HG03565 (cell line): ENCODE measurements around the gene CTNNA3.

Experiments
- ATAC-seq: cut with Tn5 transposase; IDR thresholded peaks from one replicate; pipeline ENCODE4 v1.9.1; 2021; ENCODE audit warnings: mild to moderate bottlenecking, moderate library complexity; ENCODE audit not compliant: unreplicated experiment

The CTNNA3 gene

DNA sequence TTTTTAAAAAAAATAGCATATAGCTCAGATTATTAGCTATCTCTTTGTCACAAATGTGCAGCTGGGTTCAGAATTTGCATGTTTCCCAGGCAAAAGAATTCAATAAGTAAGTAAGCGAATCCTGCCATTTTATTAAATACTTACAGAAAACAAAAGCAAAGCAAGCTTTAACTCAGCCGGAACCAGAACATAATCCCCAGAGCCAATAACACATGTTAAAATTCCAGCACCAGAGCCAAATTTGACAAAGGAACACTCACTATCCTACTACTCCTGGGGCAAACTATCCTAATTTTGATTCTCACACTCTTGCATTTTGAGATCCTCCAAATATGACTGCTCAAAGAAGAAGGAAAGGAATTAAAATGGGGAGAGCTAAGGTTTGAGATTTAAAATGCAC lies 737.5 kb downstream of the CTNNA3 start:
- no peak for ATAC-seq

DNA sequence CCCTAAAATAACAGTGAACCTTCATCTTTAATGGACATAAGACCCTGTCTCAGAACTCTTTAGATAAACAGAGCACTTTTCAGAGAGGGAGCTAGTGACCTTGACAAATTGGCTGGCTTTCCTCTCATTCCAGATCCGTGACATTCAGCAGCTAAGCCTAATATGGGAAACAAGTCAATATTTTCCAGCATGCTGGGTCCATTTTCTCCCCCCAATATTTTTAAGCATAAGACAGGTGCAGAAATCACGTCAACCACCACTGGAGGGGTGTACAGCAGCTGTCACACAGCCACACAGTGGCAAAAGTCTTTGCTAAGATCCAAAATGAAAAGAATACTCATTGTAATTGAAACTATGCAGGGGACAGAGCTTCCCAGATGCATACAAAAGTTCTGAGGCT lies 744.1 kb downstream of the CTNNA3 start:
- ATAC-seq, result no peak

DNA sequence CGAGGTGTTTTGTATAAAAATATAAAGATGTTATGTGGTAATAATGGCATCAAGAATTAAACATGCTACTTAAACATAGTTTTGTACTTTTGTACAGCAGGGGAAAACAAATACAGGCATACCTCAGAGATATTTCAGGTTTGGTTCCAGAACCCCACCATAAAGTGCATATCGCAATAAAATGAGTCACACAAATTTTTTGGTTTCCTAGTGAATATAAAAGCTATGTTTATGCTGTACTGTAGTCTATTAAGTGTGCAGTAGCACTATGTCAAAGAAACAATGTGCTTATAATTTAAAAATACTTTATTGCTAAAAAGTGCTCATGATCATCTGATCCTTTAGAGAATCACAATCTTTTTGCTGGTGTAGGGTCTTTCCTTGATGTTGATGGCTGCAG lies 752.4 kb downstream of the CTNNA3 start:
- ATAC-seq, result no peak

DNA sequence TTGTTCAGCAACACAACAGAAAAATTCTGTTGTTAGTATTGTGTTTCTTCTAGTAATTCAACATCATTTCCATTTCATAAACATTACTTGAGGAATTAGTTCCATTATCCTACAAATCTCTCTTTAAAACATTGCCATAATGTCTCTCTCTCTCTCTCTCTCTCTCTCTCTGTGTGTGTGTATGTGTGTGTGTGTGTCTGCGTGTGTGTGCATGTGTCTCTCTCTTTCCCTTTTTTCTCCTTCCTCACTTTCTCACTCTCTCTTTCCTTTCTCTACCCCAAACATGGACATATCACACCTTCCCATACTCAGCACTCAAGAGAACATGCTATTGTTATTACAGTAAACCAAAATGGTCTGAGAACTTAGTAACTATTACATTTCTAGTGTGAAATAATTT lies 753.6 kb downstream of the CTNNA3 start:
- ATAC-seq, result no peak

DNA sequence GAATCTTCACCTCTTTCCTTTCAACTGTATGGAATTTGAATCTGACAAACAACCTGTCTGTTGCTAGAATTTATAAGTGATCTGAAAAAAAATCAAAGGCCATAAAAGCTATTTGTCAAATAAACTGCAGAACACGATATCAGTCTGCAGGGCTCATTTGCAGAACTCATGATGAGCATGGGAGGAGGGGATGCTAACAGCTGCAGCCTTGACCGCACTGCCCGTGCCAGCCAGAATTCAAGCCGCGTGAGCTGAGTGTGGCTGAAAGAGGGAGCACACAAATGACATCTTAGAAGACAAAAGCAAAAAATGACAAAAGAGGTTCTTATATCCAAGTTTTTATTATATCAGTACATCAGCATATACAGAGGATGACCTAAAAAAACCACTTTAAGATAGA lies 754.5 kb downstream of the CTNNA3 start:
- no peak for ATAC-seq

DNA sequence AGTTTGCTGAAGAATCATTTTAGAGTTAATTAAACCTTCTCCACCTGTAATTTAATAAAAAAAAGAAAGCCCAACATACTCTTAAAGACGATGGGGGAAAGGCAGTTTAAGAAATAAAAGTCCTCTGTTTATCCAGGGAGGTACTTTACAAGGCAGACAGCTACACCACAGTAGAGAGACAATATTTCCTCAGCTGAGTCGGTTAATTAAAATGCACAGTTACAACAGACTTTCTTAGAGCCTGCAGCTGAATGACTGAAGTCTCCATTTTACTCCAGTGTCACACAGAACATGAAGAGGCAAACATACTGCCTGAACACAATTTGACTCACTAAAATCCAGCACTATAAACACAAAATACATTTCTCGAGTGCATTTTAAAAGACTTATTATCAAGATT lies 755.0 kb downstream of the CTNNA3 start:
- ATAC-seq, result no peak

DNA sequence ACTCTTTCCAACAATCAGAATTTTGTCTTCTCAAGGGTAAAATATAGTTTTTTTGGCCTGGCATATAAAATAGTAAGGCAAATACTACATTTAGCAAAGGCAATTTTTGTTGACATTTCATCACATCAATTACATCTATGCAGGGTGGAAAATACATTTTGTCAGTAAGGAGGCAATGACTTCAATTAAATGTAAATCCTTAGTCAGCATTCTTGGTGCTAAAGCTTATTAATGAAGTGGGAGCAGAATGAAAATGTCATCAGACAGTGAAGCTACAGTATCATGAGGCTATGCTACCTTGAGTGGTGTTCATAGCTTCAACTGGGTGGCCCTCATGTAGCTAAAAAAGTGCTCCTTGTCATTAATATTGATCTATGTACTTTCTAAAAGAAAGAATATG lies 761.3 kb downstream of the CTNNA3 start:
- no peak for ATAC-seq

DNA sequence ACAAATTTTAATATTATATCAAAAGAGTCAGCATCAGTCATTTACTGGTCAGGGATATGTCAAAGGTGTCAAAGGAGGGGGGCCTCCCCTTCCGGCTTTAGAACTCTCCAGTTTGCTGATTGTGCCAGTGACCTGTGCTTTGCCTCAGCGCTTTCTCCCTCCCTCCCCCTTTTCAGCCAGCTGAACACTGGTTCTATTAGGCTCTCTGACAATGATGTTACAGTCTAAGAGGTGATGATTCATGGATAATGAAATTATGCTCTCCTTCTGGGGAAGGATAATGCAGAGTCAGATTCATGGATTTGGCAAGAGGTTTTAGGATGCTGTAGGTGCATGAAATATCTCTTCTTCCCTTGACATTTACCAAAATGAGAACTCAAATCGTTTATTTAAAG lies 764.0 kb downstream of the CTNNA3 start:
- no peak for ATAC-seq

DNA sequence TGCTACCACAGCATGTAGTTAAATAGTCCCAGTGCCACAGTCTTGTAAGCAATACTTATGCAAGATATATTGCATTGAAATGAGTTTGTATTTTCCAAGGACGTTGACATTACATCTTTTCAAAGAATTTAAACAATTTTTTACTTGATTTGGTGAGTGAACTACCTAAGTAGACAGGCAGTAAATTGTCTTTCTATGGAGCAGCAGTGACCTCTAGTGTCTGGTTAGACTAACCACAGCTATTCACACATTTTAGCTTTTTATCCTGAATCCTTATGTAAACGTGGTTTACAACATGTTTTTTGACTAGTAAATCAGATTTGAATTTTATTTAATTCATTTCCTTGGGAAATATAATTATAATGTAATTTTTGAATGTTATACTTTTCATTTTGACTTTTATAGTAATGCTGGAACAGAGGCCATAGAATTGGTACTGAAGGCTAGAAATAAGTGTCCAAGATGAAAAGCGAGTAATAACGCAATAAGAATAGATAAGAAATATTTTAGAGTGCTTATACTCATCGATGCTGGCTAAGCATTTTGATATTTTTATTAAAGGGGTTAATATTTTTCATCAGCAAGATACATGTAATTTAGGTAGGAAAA lies 764.6 kb downstream of the CTNNA3 start:
- peak; percentile 85 for ATAC-seq

DNA sequence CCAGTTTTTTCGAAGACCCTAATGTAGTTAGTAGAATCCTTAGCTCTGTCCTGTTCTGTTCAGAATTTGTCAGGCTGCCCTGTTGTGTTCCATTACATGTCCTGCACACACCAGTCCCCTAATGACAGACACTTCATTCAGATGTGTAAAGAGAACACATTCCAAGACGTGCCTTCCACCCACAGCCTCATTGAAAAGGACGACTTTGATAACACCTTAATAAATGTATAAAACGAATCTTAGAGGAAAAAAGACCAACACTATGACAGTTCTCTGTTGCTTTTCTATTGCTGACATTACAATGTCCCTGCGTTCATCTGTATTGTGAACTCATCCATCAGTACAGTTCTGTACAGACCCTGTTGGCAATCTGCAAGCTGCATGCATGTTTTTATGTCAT lies 766.6 kb downstream of the CTNNA3 start:
- no peak for ATAC-seq

DNA sequence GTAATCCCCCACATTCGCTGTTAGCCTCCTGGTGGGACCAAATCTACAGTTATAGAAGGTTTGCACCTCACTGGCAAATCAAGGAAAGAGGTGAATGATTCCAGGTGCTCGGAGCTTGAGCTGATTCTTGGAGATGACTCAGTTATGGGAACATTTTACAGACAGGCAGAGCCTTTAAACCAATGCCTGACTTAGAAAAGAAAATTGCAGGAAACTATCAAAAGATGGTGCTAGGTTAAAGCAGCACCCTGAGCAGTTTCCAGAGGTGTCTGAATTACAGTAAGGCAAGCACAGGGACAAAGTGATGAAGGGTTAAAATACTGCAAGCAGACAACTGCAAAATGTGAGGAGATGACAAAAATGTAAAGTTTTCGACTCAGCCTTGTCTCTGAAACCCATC lies 767.2 kb downstream of the CTNNA3 start:
- ATAC-seq, result no peak

DNA sequence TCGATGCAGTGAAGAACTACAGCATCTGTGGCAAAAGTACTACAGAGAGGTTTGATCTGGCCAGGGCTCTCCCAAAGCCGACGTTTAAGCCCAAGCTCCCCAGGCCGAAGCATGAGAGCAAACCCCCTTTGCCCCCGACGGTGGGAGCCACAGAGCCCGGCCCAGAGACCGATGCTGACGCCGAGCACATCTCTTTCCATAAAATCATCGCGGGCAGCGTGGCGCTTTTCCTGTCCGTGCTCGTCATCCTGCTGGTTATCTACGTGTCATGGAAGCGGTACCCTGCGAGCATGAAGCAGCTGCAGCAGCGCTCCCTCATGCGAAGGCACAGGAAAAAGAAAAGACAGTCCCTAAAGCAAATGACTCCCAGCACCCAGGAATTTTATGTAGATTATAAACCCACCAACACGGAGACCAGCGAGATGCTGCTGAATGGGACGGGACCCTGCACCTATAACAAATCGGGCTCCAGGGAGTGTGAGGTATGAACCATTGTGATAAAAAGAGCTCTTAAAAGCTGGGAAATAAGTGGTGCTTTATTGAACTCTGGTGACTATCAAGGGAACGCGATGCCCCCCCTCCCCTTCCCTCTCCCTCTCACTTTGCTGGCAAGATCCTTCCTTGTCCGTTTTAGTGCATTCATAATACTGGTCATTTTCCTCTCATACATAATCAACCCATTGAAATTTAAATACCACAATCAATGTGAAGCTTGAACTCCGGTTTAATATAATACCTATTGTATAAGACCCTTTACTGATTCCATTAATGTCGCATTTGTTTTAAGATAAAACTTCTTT lies 767.8 kb downstream of the CTNNA3 start:
- ATAC-seq, result no peak

DNA sequence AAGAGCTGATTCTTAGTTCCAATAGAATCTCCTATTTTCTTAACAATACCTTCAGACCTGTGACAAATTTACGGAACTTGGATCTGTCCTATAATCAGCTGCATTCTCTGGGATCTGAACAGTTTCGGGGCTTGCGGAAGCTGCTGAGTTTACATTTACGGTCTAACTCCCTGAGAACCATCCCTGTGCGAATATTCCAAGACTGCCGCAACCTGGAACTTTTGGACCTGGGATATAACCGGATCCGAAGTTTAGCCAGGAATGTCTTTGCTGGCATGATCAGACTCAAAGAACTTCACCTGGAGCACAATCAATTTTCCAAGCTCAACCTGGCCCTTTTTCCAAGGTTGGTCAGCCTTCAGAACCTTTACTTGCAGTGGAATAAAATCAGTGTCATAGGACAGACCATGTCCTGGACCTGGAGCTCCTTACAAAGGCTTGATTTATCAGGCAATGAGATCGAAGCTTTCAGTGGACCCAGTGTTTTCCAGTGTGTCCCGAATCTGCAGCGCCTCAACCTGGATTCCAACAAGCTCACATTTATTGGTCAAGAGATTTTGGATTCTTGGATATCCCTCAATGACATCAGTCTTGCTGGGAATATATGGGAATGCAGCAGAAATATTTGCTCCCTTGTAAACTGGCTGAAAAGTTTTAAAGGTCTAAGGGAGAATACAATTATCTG lies 768.6 kb downstream of the CTNNA3 start:
- no peak for ATAC-seq

DNA sequence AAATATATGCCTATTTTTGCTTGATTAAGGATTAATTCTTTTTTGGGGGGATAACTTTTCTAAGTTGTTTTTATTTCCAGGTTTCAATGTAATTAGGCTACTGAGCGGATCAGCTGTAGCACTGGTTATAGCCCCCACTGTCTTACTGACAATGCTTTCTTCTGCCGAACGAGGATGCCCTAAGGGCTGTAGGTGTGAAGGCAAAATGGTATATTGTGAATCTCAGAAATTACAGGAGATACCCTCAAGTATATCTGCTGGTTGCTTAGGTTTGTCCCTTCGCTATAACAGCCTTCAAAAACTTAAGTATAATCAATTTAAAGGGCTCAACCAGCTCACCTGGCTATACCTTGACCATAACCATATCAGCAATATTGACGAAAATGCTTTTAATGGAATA lies 769.2 kb downstream of the CTNNA3 start:
- no peak for ATAC-seq

DNA sequence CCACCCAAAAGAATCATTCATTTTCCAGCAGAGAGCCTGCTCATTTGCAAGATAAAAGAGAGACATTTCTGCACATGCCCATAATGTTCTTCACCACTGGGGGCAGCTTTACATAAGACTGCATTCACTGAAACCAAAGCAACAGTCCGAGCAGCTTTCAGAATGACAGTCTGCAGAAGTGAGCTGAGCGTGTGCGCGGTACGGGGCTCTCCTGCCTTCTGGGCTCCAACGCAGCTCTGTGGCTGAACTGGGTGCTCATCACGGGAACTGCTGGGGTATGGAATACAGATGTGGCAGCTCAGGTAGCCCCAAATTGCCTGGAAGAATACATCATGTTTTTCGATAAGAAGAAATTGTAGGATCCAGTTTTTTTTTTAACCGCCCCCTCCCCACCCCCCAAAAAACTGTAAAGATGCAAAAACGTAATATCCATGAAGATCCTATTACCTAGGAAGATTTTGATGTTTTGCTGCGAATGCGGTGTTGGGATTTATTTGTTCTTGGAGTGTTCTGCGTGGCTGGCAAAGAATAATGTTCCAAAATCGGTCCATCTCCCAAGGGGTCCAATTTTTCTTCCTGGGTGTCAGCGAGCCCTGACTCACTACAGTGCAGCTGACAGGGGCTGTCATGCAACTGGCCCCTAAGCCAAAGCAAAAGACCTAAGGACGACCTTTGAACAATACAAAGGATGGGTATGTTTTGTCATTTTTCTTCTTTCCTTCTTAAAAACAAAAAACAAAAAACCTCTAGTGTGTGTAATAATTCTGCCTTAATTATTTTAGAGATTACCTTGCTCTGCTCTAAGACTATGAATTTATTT lies 769.9 kb downstream of the CTNNA3 start, which contains the start of gene LRRTM3:
Gene LRRTM3, plus strand, starts transcription at position 141 of the 820 bp plus-strand sequence.
- peak; percentile 100 for ATAC-seq

DNA sequence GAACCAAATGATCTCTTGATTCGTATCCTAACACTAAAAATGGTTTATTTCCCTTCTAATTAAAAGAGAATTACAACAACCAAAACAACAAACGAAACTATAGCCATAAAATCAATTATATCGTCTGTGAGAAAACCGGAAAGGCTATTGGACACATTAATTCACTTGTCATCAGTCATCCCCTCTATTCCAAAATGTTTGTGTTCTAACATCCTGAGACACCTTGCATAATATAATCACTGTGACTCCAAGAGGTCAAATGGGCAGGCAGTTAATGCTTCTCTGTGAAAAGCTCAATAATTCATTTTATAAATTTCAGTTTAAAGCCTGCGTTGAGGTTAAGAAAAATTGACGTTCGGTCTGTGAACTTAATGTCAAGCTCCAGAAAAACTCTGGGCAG lies 770.6 kb downstream of the CTNNA3 start:
- ATAC-seq, result no peak

DNA sequence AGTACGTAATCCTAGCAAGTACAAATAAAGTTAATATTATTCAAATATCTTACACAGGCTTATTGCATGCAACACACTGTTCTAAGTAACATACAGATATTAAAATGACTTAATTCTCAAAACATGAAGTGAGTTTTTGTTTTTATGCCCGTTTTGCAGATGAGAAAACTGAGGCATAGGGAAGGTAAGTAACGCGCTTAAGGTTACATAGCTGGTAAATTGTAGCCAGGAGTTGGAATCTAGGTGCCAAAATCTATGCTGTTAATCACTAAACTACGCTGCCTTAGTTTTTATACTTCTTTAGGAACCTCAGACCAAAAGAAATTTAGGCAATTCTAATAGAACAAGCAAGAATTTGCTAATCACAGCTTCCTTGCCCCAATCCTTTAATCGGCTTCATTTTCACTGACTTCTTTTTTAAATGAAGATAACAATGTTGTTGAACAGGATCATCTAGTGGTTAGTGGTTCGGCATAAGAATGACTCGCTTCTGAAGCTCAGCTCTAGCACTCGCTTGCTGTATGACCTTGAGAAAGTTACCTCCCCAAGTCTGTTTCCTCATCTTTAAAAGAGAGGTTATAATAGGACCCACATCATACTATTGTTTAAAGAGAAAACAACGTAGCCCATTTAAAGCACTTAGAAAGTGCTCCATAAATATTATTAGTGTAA lies 771.2 kb downstream of the CTNNA3 start:
- no peak for ATAC-seq

DNA sequence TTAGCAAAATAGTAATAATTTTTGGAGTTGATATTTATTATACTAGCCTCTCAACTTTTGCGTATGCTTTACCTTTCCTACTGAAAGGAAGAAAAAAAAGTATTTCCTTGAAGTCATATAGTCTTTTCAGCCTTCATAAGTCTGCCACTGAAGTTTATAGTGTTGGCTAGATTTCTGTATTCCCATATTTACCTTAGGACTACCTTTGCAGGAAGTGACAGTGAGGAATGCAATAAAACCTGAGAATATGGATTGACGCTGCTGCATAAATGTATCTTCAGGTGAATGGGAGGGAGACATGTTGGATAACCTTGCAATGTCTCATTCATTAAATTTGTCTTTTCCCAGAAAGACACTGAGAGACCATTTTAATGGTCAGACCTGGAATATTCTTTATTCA lies 776.7 kb downstream of the CTNNA3 start:
- no peak for ATAC-seq

DNA sequence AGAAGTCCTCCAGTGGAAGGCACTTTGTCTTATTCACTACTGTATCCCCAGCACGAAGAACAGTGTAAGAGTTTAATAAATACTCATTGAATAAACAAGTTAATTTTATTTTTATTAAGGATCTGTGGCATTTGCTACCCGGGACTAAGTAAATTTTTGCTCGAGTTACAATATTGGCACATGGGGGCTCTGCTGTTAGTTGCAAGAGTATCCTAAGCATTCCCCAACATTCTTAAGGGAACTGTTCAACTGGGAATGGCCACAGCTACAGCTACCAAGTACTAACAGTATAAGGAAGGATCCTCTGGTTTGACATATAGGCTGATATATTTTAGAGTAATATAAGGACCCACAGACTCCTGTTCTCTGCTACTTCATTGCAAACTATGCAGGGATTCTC lies 778.9 kb downstream of the CTNNA3 start:
- ATAC-seq, result no peak

DNA sequence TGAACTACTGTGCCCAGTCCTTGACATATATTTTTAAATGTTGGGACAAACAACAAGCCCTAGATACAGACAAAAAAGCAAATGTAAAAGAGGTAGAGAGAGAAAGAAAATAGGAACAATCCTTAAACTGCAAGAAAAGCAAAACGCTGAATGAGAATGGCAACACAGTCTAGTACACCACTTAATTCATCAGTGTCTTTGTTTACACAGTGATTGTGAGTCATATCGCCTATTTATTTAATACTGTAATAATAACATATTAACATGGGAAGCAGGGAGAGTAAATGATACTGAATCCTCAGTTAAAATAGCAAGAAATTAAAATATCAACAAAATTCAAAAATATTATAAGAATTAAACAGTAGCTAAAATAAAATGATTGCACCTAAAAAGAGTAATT lies 780.0 kb downstream of the CTNNA3 start:
- no peak for ATAC-seq

DNA sequence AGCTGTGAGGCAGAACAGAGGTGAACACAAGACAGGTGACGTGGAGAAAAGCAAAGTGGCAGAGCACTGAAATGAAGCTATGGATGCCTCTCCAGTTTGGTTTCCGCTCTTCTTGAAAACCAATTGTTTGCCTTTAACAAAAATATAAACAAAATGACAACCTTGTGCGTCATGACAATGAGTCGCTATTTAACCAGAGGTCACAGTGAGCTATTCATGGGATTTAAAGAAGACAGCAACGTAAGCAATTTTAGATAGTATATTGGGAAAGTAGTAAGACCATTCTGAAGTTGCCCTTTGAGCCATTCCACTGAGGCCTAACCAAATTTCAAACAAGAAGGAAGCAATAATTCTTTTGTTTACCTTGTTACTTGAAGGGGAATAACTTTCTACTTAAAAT lies 785.3 kb downstream of the CTNNA3 start:
- ATAC-seq, result no peak
